ENCODE data around the gene RRAS2. TPM values are rescaled to one million over a fixed set of nuclear protein-coding genes. Genes with fewer than 3 reads are reported as not detected.

Gene RRAS2
- total RNA-seq, 1 donor from 2014 or later = 49.2 TPM

DNA sequence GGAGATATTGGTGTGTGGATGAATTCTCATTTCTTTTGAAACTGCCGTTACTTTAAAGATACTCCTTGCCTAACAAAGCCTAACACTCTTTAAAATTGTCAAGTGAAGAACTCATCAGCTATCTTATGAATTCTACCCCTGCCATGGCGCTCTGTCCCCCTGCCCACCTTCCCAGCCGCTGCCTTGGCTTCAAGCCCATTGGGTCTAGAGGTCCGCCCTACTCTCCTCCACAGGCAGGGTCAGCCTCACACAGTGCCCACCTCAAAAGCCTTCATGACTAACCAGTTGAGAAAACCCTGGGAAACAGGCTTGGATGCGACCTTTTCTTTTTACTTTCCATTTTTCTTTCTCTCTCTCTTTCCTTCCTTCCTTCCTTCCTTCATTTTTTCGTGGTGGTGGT, 128.6 kb downstream of the RRAS2 start:
- intact Hi-C loops (cut with micrococcal nuclease) = no loop called here

GRCh38 chr11:14229472-14229871, 129.5 kb downstream of the RRAS2 start:
- intact Hi-C loops (cut with micrococcal nuclease) = no loop called here

- intact Hi-C loops (cut with micrococcal nuclease) = no loop called here
These were observed 130.6 kb downstream of the RRAS2 start for GRCh38 chr11:14228356-14228755.

Other genes with a start within 250 kb of the RRAS2 start
- gene COPB1, start 140.6 kb upstream of the RRAS2 start, total RNA-seq = 100 and 101 TPM in 2 replicates
- gene PSMA1, start 161.2 kb upstream of the RRAS2 start, total RNA-seq = 238 and 248 TPM in 2 replicates

Measured in T-helper 2 cell treated with Interferon-gamma antibody and Interleukin-4, amounts not matched to agents 100 ng/mL and 5 ng/mL, for 36 hours (primary cell).